CD8-positive, alpha-beta memory T cell (primary cell): ENCODE results near the gene UBXN10. TPM values are rescaled to one million over a fixed set of nuclear protein-coding genes. Genes with fewer than 3 reads are reported as not detected.
A peak's percentile ranks its signal among the peaks of the same experiment; 100 is the strongest.

ENCODE experiments used
- CTCF ChIA-PET: fragments of 350-600 bp; sonication (Branson Sonifier 250); formaldehyde crosslinking; loops from one replicate; lab custom pipeline; 2021; ENCODE audit warnings: antibody characterized with exemption; lab: Charles Lee
- POLR2A ChIA-PET: fragments of 350-600 bp; sonication (Branson Sonifier 250); formaldehyde crosslinking; loops from one replicate; lab custom pipeline; 2021; ENCODE audit warnings: antibody characterized with exemption; lab: Charles Lee
- DNase-seq, 5 donors: peaks; one replicate each; pipeline versions ENCODE4 v3.0.0 to v3.0.0-alpha.2; 2020 to 2022; ENCODE audit warnings: mixed read lengths in 1 of 5
- H3K27ac ChIP-seq: one replicate; pipeline ENCODE4 v1.7.0; 2013; ENCODE audit warnings: low read depth, mild to moderate bottlenecking, low read length, moderate library complexity
- H3K27me3 ChIP-seq: 2 replicates; pipeline ENCODE4 v1.7.0; 2013; ENCODE audit warnings: low read length, mild to moderate bottlenecking; ENCODE audit not compliant: insufficient read depth, poor library complexity, severe bottlenecking
- H3K36me3 ChIP-seq: 2 replicates; pipeline ENCODE4 v1.7.0; 2013; ENCODE audit warnings: mild to moderate bottlenecking, low read length, moderate library complexity; ENCODE audit not compliant: insufficient read depth
- H3K4me1 ChIP-seq: 2 replicates; pipeline ENCODE4 v1.7.0; 2013; ENCODE audit warnings: mild to moderate bottlenecking, low read length, moderate library complexity; ENCODE audit not compliant: insufficient read depth
- H3K4me3 ChIP-seq: 2 replicates; pipeline ENCODE4 v1.7.0; 2013; ENCODE audit warnings: mild to moderate bottlenecking, low read length
- H3K9me3 ChIP-seq: 2 replicates; pipeline ENCODE4 v1.7.0; 2013; ENCODE audit warnings: mild to moderate bottlenecking, low read length
- H3K27ac Mint-ChIP-seq, 8 donors: one replicate each; pipeline ENCODE4 v1.8.0; 2020 to 2021; ENCODE audit warnings: mixed read lengths in 8 of 8, mild to moderate bottlenecking in 6 of 8, inconsistent platforms in 3 of 8, moderate library complexity in 3 of 8
- H3K27me3 Mint-ChIP-seq, 2 donors: one replicate each; pipeline ENCODE4 v1.8.0; 2020 to 2021; ENCODE audit warnings: mixed read lengths in 2 of 2, mild to moderate bottlenecking in 1 of 2, moderate library complexity in 1 of 2
- H3K36me3 Mint-ChIP-seq, 3 donors: one replicate each; pipeline ENCODE4 v1.8.0; 2020 to 2021; ENCODE audit warnings: mixed read lengths in 3 of 3, inconsistent platforms in 1 of 3, mild to moderate bottlenecking in 1 of 3
- H3K4me1 Mint-ChIP-seq, 3 donors: one replicate each; pipeline ENCODE4 v1.8.0; 2020 to 2021; ENCODE audit warnings: mixed read lengths in 3 of 3, inconsistent platforms in 1 of 3, mild to moderate bottlenecking in 1 of 3
- H3K4me3 Mint-ChIP-seq, 7 donors: one replicate each; pipeline ENCODE4 v1.8.0; 2020 to 2021; ENCODE audit warnings: mixed read lengths in 7 of 7, mild to moderate bottlenecking in 6 of 7, moderate library complexity in 4 of 7, inconsistent platforms in 2 of 7
- H3K9me3 Mint-ChIP-seq, 5 donors: one replicate each; pipeline ENCODE4 v1.8.0; 2020 to 2022; ENCODE audit warnings: mixed read lengths in 5 of 5, mild to moderate bottlenecking in 3 of 5, moderate library complexity in 2 of 5, inconsistent platforms in 1 of 5
- polyA plus RNA-seq: library from polyadenylated mRNA; unstranded; fragments of 300-500 nt; fragmentation: Illumina TruSeq; gene quantifications from one replicate; pipeline ENCODE4 v1.2.3, GENCODE V29; 2021
- total RNA-seq, 2 experiments: library from RNA; stranded (reverse); gene quantifications; one replicate each; pipeline ENCODE4 v1.2.3, GENCODE V29; 2021

The UBXN10 gene
- total and polyA plus RNA-seq, 3 experiments from 2014 or later = 0.38 to 1.4 (median 0.50) TPM

GRCh38 chr1:20182415-20182814 lies 3.5 kb upstream of the UBXN10 start:
- H3K27ac ChIP-seq = no peak overlapping the region
- H3K4me3 ChIP-seq = no peak overlapping the region
- Mint-ChIP-seq H3K36me3 (no peaks in the 10 kb centered on the region), H3K27me3 (peaks cover 0 to 4% of the 10 kb centered on the region in 2 donors), H3K9me3 (no peaks in the 10 kb centered on the region), H3K27ac (peak overlapping the region in 1 of 8 donors; percentile 31), H3K4me3 (no peak overlapping the region), H3K4me1 (peaks cover 29 to 38% (median 34%) of the 10 kb centered on the region in 3 donors)
- H3K36me3 ChIP-seq = no peaks in the 10 kb centered on the region
- CTCF ChIA-PET = no interaction called here
- H3K27me3 ChIP-seq = no peaks in the 10 kb centered on the region
- no peaks in the 10 kb centered on the region for H3K9me3 ChIP-seq
- no peak for DNase-seq
- POLR2A ChIA-PET = no interaction called here
- peaks cover 25% of the 10 kb centered on the region for H3K4me1 ChIP-seq

- no peak overlapping the region for H3K4me3 ChIP-seq
- H3K4me1 ChIP-seq = peaks cover 31% of the 10 kb centered on the region
- Mint-ChIP-seq H3K27me3 (peaks cover 2 to 4% of the 10 kb centered on the region in 2 donors), H3K9me3 (no peaks in the 10 kb centered on the region), H3K36me3 (no peaks in the 10 kb centered on the region), H3K4me1 (peaks cover 36 to 44% (median 40%) of the 10 kb centered on the region in 3 donors), H3K27ac (peak overlapping the region in 2 of 8 donors; percentile 62 to 83), H3K4me3 (no peak overlapping the region)
- no peak overlapping the region for H3K27ac ChIP-seq
- no peak for DNase-seq
- H3K27me3 ChIP-seq = no peaks in the 10 kb centered on the region
- H3K36me3 ChIP-seq = no peaks in the 10 kb centered on the region
- H3K9me3 ChIP-seq = no peaks in the 10 kb centered on the region
- ChIA-PET CTCF (interaction anchor here (0.8 kb wide), 1 partner anchor 30 kb away, joined by 3 read pairs; no protein-coding TSS in a partner anchor), POLR2A (no interaction called here)
Measured at GRCh38 chr1:20183035-20183434, 2.9 kb upstream of the UBXN10 start.

DNA sequence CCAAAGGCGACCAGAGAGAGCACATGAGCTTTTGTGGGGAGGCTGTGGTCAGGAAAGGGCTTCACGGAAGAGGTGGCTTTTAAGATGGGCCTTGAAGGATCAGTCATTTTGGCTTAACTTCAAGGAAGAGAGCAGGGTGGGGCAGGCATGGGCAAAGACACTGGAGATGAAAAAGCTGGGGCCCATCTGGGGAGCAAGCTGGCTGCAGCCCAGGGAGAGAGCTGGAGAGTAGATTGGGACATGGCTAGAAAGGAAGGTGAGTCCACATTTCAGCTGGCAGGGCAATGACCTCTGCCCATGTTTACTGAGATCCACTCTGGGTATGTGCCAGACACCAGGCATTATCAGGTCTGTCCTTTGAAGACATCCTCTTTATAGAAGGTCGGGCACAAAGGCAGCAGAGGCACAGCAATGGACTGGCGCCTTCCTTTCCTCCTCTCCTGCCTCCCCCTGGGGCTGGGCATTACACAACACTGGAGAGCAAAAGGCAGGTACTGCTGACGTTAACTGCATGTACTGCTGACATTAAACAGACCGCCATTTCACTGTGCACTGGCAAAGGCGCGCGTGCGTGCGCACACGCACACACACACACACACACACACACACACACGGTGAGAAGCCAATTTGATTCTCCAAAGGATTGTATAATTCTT lies 2.2 kb upstream of the UBXN10 start:
- Mint-ChIP-seq H3K27ac (peak overlapping the region in 7 of 8 donors; percentile 17 to 95 (median 73)), H3K9me3 (no peaks in the 10 kb centered on the region), H3K4me1 (peaks cover 40 to 50% (median 46%) of the 10 kb centered on the region in 3 donors), H3K36me3 (no peaks in the 10 kb centered on the region), H3K4me3 (peak overlapping the region in 6 of 7 donors; percentile 23 to 89 (median 53)), H3K27me3 (peaks cover 4 to 7% of the 10 kb centered on the region in 2 donors)
- ChIA-PET POLR2A (no interaction called here), CTCF (interaction anchor here (0.8 kb wide), 1 partner anchor 29 kb away, joined by 3 read pairs; no protein-coding TSS in a partner anchor)
- no peak overlapping the region for H3K27ac ChIP-seq
- H3K27me3 ChIP-seq = no peaks in the 10 kb centered on the region
- H3K36me3 ChIP-seq = no peaks in the 10 kb centered on the region
- H3K4me3 ChIP-seq = no peak overlapping the region
- no peaks in the 10 kb centered on the region for H3K9me3 ChIP-seq
- H3K4me1 ChIP-seq = peaks cover 38% of the 10 kb centered on the region
- DNase-seq = no peak

DNA sequence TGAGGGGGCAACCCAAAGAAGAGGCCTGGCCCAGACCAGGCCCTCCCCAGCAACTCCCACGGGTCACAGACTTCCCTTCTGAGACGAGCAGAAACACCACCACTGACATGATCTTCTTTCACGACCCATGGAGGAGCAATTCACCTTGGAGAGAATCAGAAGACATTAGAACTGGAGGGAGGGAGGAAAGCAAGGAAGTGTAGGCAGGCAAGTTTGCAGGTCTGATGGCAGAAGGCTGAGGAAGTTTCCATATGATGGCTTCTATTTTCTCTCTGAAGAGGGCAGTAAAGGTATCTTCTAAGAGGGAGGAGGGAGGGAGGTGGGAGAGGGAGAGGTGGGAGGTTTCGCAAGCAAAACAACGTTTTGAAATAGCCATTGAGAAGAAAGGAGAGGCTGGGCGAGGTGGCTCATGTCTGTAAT lies 1.4 kb upstream of the UBXN10 start:
- peaks cover 40 to 50% (median 46%) of the 10 kb centered on the region in 3 donors for H3K4me1 Mint-ChIP-seq
- H3K27ac ChIP-seq = peak overlapping the region; percentile 86
- ChIA-PET CTCF (no interaction called here), POLR2A (no interaction called here)
- H3K36me3 Mint-ChIP-seq = no peaks in the 10 kb centered on the region
- H3K27ac Mint-ChIP-seq = peak overlapping the region in 7 of 8 donors; percentile 83 to 97 (median 91)
- H3K9me3 ChIP-seq = no peaks in the 10 kb centered on the region
- peaks cover 4 to 13% of the 10 kb centered on the region in 2 donors for H3K27me3 Mint-ChIP-seq
- peak overlapping the region; percentile 29 to 89 (median 79) for H3K4me3 Mint-ChIP-seq
- H3K4me1 ChIP-seq = peaks cover 40% of the 10 kb centered on the region
- no peak for DNase-seq
- H3K27me3 ChIP-seq = no peaks in the 10 kb centered on the region
- H3K9me3 Mint-ChIP-seq = no peaks in the 10 kb centered on the region
- H3K4me3 ChIP-seq = no peak overlapping the region
- H3K36me3 ChIP-seq = no peaks in the 10 kb centered on the region

DNA sequence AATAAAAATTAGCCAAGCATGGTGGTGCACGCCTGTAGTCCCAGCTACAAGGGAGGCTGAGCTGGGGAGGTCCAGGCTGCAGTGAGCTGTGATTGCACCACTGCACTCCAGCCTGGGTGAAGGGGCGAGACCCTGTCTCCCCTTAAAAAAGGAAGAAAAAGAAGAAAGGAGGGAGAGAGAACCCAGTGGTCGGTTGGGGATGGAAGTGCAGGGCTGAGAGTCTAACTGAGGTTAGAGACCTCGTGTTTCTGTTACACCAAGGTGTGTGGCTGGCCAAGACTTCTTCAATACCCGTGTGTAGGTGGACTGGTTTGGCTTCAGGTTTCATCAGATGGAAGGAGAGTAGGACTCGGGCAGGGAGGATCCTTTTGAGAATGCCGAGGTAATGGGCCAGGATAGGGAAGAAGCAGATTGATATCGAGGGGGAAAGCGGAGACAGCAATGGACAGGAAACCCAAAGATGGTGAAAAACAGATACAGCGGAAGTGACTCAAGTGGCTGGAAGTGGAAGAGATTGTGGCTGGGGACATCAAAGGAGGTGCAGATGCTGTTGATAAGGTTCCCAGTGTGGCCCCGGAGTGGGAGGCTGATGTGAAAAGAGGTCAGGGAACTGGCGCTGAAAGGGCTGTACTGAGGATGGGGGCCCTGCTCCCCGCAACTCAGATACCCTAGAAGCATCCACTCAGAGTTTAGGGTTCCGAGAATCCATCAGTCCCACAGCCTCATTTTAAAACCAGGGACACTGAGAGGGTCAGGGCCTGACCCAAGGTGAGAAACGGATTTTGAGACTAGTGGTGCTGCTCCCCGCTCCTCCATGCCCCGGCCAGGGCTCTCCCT lies 681 bp upstream of the UBXN10 start:
- peak overlapping the region; percentile 77 to 84 (median 80) for H3K4me3 Mint-ChIP-seq
- Histone ChIP-seq H3K4me1 (peaks cover 40% of the 10 kb centered on the region), H3K4me3 (peak overlapping the region; percentile 75), H3K36me3 (no peaks in the 10 kb centered on the region), H3K27me3 (no peaks in the 10 kb centered on the region), H3K9me3 (no peaks in the 10 kb centered on the region), H3K27ac (peak overlapping the region; percentile 86)
- peaks cover 40 to 50% (median 46%) of the 10 kb centered on the region in 3 donors for H3K4me1 Mint-ChIP-seq
- CTCF ChIA-PET = no interaction called here
- peak overlapping the region; percentile 62 to 95 (median 90) for H3K27ac Mint-ChIP-seq
- DNase-seq = peak; percentile 22 to 69 (median 60)
- H3K9me3 Mint-ChIP-seq = no peaks in the 10 kb centered on the region
- POLR2A ChIA-PET = no interaction called here
- no peaks in the 10 kb centered on the region for H3K36me3 Mint-ChIP-seq
- peaks cover 4 to 13% of the 10 kb centered on the region in 2 donors for H3K27me3 Mint-ChIP-seq

- POLR2A ChIA-PET = no interaction called here
- Histone ChIP-seq H3K36me3 (no peaks in the 10 kb centered on the region), H3K9me3 (no peaks in the 10 kb centered on the region), H3K27me3 (no peaks in the 10 kb centered on the region), H3K4me3 (peak overlapping the region; percentile 11), H3K4me1 (peaks cover 40% of the 10 kb centered on the region), H3K27ac (peak overlapping the region; percentile 86)
- H3K36me3 Mint-ChIP-seq = no peaks in the 10 kb centered on the region
- H3K4me3 Mint-ChIP-seq = peak overlapping the region; percentile 22 to 90 (median 81)
- CTCF ChIA-PET = interaction anchor here (1.5 kb wide), 1 partner anchor 36 kb away, joined by 5 read pairs; no protein-coding TSS in a partner anchor
- no peaks in the 10 kb centered on the region for H3K9me3 Mint-ChIP-seq
- H3K27me3 Mint-ChIP-seq = peaks cover 6 to 18% of the 10 kb centered on the region in 2 donors
- peaks cover 40 to 50% (median 46%) of the 10 kb centered on the region in 3 donors for H3K4me1 Mint-ChIP-seq
- H3K27ac Mint-ChIP-seq = peak overlapping the region; percentile 15 to 92 (median 74)
- DNase-seq = peak in 2 of 5 donors; percentile 10 to 20
Measured at GRCh38 chr1:20187103-20187812, 1.4 kb downstream of the UBXN10 start.

GRCh38 chr1:20187813-20188454 lies 2.0 kb downstream of the UBXN10 start:
- Mint-ChIP-seq H3K4me1 (peaks cover 40 to 50% (median 46%) of the 10 kb centered on the region in 3 donors), H3K9me3 (no peaks in the 10 kb centered on the region), H3K27ac (peak overlapping the region in 5 of 8 donors; percentile 4 to 92 (median 67)), H3K36me3 (no peaks in the 10 kb centered on the region), H3K4me3 (peak overlapping the region in 6 of 7 donors; percentile 3 to 90 (median 24)), H3K27me3 (peaks cover 7 to 25% of the 10 kb centered on the region in 2 donors)
- ChIA-PET CTCF (no interaction called here), POLR2A (no interaction called here)
- DNase-seq = no peak
- Histone ChIP-seq H3K36me3 (no peaks in the 10 kb centered on the region), H3K4me1 (peaks cover 40% of the 10 kb centered on the region), H3K4me3 (no peak overlapping the region), H3K9me3 (no peaks in the 10 kb centered on the region), H3K27ac (peak overlapping the region; percentile 86), H3K27me3 (no peaks in the 10 kb centered on the region)
